Measurements from ENCODE around the gene CBLC.

DNA sequence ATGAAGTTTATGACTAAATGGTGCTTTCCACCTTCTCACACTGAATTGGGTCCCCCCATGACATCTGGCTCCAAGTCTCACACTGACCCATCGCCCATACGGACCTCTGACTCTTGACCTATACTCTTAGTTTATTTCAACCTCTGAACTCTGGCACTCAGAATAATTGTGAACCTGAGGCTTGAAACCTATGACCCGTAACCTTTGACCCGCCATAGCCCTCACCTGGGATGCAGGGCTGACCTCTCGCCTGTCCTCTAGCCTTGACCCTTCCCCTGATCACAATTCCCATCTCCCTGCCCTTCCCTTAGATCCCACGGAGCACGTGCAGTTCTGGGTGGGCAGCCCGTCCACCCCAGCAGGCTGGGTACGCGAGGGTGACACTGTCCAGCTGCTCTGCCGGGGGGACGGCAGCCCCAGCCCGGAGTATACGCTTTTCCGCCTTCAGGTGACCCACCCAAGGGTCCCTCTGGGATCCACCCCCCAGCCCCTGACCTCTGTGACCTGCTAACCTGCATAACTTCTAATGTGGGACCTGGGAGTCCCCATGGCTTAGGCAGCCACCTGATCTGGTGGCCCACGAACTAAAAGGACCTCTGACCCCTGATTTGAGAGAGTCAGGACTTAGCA, 36.3 kb downstream of the CBLC start:
- TF ChIP-seq, protein P1, sequence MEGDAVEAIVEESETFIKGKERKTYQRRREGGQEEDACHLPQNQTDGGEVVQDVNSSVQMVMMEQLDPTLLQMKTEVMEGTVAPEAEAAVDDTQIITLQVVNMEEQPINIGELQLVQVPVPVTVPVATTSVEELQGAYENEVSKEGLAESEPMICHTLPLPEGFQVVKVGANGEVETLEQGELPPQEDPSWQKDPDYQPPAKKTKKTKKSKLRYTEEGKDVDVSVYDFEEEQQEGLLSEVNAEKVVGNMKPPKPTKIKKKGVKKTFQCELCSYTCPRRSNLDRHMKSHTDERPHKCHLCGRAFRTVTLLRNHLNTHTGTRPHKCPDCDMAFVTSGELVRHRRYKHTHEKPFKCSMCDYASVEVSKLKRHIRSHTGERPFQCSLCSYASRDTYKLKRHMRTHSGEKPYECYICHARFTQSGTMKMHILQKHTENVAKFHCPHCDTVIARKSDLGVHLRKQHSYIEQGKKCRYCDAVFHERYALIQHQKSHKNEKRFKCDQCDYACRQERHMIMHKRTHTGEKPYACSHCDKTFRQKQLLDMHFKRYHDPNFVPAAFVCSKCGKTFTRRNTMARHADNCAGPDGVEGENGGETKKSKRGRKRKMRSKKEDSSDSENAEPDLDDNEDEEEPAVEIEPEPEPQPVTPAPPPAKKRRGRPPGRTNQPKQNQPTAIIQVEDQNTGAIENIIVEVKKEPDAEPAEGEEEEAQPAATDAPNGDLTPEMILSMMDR (IDR thresholded peaks at IDR 0.05) = no peak
- TF ChIP-seq POLR2A (IDR thresholded peaks at IDR 0.05) (no peak), EP300 (IDR thresholded peaks at IDR 0.05) (no peak)
